Testis (tissue), 2 donors: ENCODE measurements around the gene CRYZ.
"Not testable (repeated sequence)": the region's sequence is repeated elsewhere in the genome, so short reads cannot be mapped to it uniquely, and the experiment has no call there.

ENCODE experiments used
- POLR2A ChIP-seq: fragments of 450-650 bp; IDR thresholded peaks from one replicate; pipeline ENCODE4 v1.6.1; 2017; ENCODE audit warnings: antibody characterized with exemption, mild to moderate bottlenecking, moderate library complexity
- TF ChIP-seq, protein P1 (sequence below), 3 experiments: fragments of 450-650 bp in 2 of 3; fragments of 200-600 bp in 1 of 3; sonication (generic) in 1 of 3; IDR thresholded peaks; one replicate each; pipeline ENCODE4 v1.5.1; 2016 to 2019; ENCODE audit warnings: antibody characterized with exemption in 3 of 3, mild to moderate bottlenecking in 2 of 3, moderate library complexity in 1 of 3

DNA sequence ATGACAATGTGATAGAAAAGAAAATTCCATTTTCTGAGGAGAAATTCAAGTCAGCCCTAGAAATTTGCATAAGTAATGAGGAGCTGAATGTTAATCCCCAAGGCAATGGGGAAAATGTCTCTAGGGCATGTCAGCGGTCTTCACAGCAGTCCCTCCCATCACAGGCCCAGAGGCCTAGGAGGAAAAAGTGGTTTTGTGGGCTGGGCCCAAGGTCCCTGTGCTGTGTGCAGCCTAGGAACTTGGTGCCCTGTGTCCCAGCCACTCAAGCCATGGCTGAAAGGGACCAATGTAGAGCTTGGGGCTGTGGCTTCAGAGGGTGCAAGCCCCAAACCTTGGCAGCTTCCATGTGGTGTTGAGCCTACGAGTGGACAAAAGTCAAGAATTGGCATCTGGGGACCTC lies 23.8 kb upstream of the CRYZ start:
- TF ChIP-seq, protein P1, sequence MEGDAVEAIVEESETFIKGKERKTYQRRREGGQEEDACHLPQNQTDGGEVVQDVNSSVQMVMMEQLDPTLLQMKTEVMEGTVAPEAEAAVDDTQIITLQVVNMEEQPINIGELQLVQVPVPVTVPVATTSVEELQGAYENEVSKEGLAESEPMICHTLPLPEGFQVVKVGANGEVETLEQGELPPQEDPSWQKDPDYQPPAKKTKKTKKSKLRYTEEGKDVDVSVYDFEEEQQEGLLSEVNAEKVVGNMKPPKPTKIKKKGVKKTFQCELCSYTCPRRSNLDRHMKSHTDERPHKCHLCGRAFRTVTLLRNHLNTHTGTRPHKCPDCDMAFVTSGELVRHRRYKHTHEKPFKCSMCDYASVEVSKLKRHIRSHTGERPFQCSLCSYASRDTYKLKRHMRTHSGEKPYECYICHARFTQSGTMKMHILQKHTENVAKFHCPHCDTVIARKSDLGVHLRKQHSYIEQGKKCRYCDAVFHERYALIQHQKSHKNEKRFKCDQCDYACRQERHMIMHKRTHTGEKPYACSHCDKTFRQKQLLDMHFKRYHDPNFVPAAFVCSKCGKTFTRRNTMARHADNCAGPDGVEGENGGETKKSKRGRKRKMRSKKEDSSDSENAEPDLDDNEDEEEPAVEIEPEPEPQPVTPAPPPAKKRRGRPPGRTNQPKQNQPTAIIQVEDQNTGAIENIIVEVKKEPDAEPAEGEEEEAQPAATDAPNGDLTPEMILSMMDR (IDR thresholded peaks at IDR 0.05): not testable (repeated sequence)
- not testable (repeated sequence) for TF ChIP-seq POLR2A
